Vagina (tissue), 2 donors: ENCODE data around the gene WDR70. TPM values are rescaled to one million over a fixed set of nuclear protein-coding genes. Genes with fewer than 3 reads are reported as not detected.
"Not testable (repeated sequence)": the region's sequence is repeated elsewhere in the genome, so short reads cannot be mapped to it uniquely, and the experiment has no call there.

Experiments used
- DNase-seq, 2 donors: peaks; one replicate each; pipeline ENCODE4 v3.0.0-alpha.2; 2017; ENCODE audit errors: extremely low spot score in 2 of 2
- H3K27ac ChIP-seq: fragments of 200-600 bp; sonication (generic); one replicate; pipeline ENCODE4 v1.5.1; 2019
- H3K27me3 ChIP-seq: fragments of 200-600 bp; sonication (generic); one replicate; pipeline ENCODE4 v1.5.1; 2019
- H3K36me3 ChIP-seq, 2 donors: fragments of 200-600 bp; sonication (generic); one replicate each; pipeline ENCODE4 v1.5.1; 2017 to 2019
- H3K4me1 ChIP-seq: fragments of 200-600 bp; sonication (generic); one replicate; pipeline ENCODE4 v1.5.1; 2019
- H3K4me3 ChIP-seq, 2 donors: fragments of 200-600 bp; sonication (generic); 1 replicate in 1 of 2; 2 replicates in 1 of 2; pipeline ENCODE4 v1.5.1; 2016 to 2019
- H3K9me3 ChIP-seq: fragments of 200-600 bp; sonication (generic); one replicate; pipeline ENCODE4 v1.5.1; 2019
- CTCF ChIP-seq, 3 experiments: fragments of 450-650 bp in 2 of 3; fragments of 200-600 bp in 1 of 3; sonication (generic) in 1 of 3; IDR thresholded peaks; one replicate each; pipeline ENCODE4 v1.5.1; 2017 to 2019; ENCODE audit warnings: antibody characterized with exemption in 3 of 3, mild to moderate bottlenecking in 2 of 3, moderate library complexity in 2 of 3
- POLR2A ChIP-seq, 2 donors: fragments of 450-650 bp; IDR thresholded peaks; one replicate each; pipeline ENCODE4 v1.6.1; 2017; ENCODE audit warnings: antibody characterized with exemption in 2 of 2, mild to moderate bottlenecking in 2 of 2, moderate library complexity in 2 of 2
- POLR2AphosphoS5 ChIP-seq, 2 donors: sonication (generic); formaldehyde crosslinking; IDR thresholded peaks; one replicate each; pipeline ENCODE4 v1.9.0; 2017; ENCODE audit warnings: antibody characterized with exemption in 2 of 2, mild to moderate bottlenecking in 2 of 2, low read depth in 1 of 2; ENCODE audit not compliant: insufficient read depth in 1 of 2
- intact Hi-C: fragments of 100-400 bp; cut with DNase I; formaldehyde crosslinking; loops from one replicate; pipeline ENCODE4 v1.15.1; 2023
- small RNA-seq: library from RNA; depleted of rRNA; stranded (forward); fragments of <200 nt; gene quantifications from one replicate; pipeline ENCODE3, GENCODE V24; 2016
- total RNA-seq: library from RNA; depleted of rRNA; stranded (reverse); fragments of >200 nt; gene quantifications from one replicate; pipeline ENCODE4 v1.2.3, GENCODE V29; 2016

WDR70 gene
- total RNA-seq, 1 donor from 2014 or later = 31.4 TPM

GRCh38 chr5:37792975-37793631 lies 414.0 kb downstream of the WDR70 start:
- DNase-seq = no peak
- Histone ChIP-seq H3K27me3 (no peaks in the 10 kb centered on the region), H3K36me3 (no peaks in the 10 kb centered on the region), H3K4me1 (no peaks in the 10 kb centered on the region), H3K9me3 (no peaks in the 10 kb centered on the region), H3K27ac (no peak overlapping the region), H3K4me3 (no peak overlapping the region)
- TF ChIP-seq POLR2A (IDR thresholded peaks at IDR 0.05) = no peak
- no peak for TF ChIP-seq POLR2AphosphoS5 (IDR thresholded peaks at IDR 0.05; ENCODE audit: insufficient read depth in 1 of 2, low read depth in 1 of 2)
- TF ChIP-seq CTCF (IDR thresholded peaks at IDR 0.05) = no peak
- intact Hi-C loops = no loop called here

GRCh38 chr5:37795292-37795691 lies 416.2 kb downstream of the WDR70 start:
- H3K4me3 ChIP-seq, H3K9me3 ChIP-seq, DNase-seq, H3K4me1 ChIP-seq, intact Hi-C loops, H3K27me3 ChIP-seq, H3K27ac ChIP-seq, H3K36me3 ChIP-seq: not testable (repeated sequence)

GRCh38 chr5:37796435-37796834 lies 417.3 kb downstream of the WDR70 start:
- H3K9me3 ChIP-seq, H3K4me3 ChIP-seq, intact Hi-C loops, H3K36me3 ChIP-seq, H3K4me1 ChIP-seq, H3K27ac ChIP-seq, H3K27me3 ChIP-seq, DNase-seq: not testable (repeated sequence)

- Histone ChIP-seq H3K27ac (no peak overlapping the region), H3K27me3 (no peaks in the 10 kb centered on the region), H3K9me3 (no peaks in the 10 kb centered on the region), H3K4me1 (no peaks in the 10 kb centered on the region), H3K4me3 (no peak overlapping the region), H3K36me3 (no peaks in the 10 kb centered on the region)
- DNase-seq = no peak
- TF ChIP-seq POLR2AphosphoS5 (IDR thresholded peaks at IDR 0.05; ENCODE audit: insufficient read depth in 1 of 2, low read depth in 1 of 2) (no peak), CTCF (IDR thresholded peaks at IDR 0.05) (no peak), POLR2A (IDR thresholded peaks at IDR 0.05) (no peak)
- intact Hi-C loops = no loop called here
Observed at GRCh38 chr5:37799865-37800421, 420.8 kb downstream of the WDR70 start.

- DNase-seq = no peak
- no peaks in the 10 kb centered on the region for H3K4me1 ChIP-seq
- no peaks in the 10 kb centered on the region for H3K27me3 ChIP-seq
- H3K4me3 ChIP-seq = no peak overlapping the region
- H3K27ac ChIP-seq = no peak overlapping the region
- H3K9me3 ChIP-seq = no peaks in the 10 kb centered on the region
- intact Hi-C loops = no loop called here
- TF ChIP-seq POLR2A (IDR thresholded peaks at IDR 0.05) = no peak
- TF ChIP-seq POLR2AphosphoS5 (IDR thresholded peaks at IDR 0.05; ENCODE audit: insufficient read depth in 1 of 2, low read depth in 1 of 2) = no peak
- TF ChIP-seq CTCF (IDR thresholded peaks at IDR 0.05) = no peak
- H3K36me3 ChIP-seq = no peaks in the 10 kb centered on the region
Observed at GRCh38 chr5:37801521-37801920, 422.4 kb downstream of the WDR70 start.

Small RNAs within 50 kb of the gene (small RNA-seq; reads per million reads assigned to genes)
- gene RNU6-1190P (not detected), gene RNU6-484P (not detected)

Other genes starting within 250 kb of the WDR70 start
- 26.5 TPM for gene CPLANE1, start 129.9 kb upstream of the WDR70 start, total RNA-seq
- 29.2 TPM for gene NUP155, start 8.2 kb upstream of the WDR70 start, total RNA-seq